Measurements from ENCODE around the gene CCDC27.

GRCh38 chr1:3714814-3715213 is 37.4 kb upstream of the CCDC27 start:
- TF ChIP-seq BORCS8-MEF2B (CRISPR knock-in tag; IDR thresholded peaks at IDR 0.05) (no peak), PTBP1 (IDR thresholded peaks at IDR 0.05; ENCODE audit: low read depth, low read length, poor library complexity, severe bottlenecking) (no peak), ZNF549 (CRISPR knock-in tag; IDR thresholded peaks at IDR 0.05) (no peak), TAF1 (CRISPR knock-in tag; IDR thresholded peaks at IDR 0.05) (no peak), THRA (CRISPR knock-in tag; IDR thresholded peaks at IDR 0.05; ENCODE audit: borderline replicate concordance) (no peak), ETV6 (CRISPR knock-in tag; conservative IDR thresholded peaks at IDR 0.05) (no peak), MLLT10 (CRISPR knock-in tag; IDR thresholded peaks at IDR 0.05) (no peak), NFIC (IDR thresholded peaks at IDR 0.05; ENCODE audit: low read length) (no peak), POLR2A (IDR thresholded peaks at IDR 0.05; ENCODE audit: insufficient read depth in 1 of 2, low read depth in 2 of 2, low read length in 2 of 2) (no peak), MAX (IDR thresholded peaks at IDR 0.05) (no peak), REST (IDR thresholded peaks at IDR 0.05; ENCODE audit: borderline replicate concordance in 1 of 2, low read depth in 1 of 2, low read length in 2 of 2) (no peak; a peak in 2 of 4 replicates), PATZ1 (CRISPR knock-in tag; IDR thresholded peaks at IDR 0.05) (no peak), CBX1 (IDR thresholded peaks at IDR 0.05; ENCODE audit: low read depth) (no peak)
